GM18508 (cell line): ENCODE data around the gene TLE7.

ENCODE experiments used
- ATAC-seq: cut with Tn5 transposase; IDR thresholded peaks from one replicate; pipeline ENCODE4 v1.9.1; 2021; ENCODE audit warnings: moderate number of reproducible peaks; ENCODE audit not compliant: insufficient read depth, unreplicated experiment

The TLE7 gene

DNA sequence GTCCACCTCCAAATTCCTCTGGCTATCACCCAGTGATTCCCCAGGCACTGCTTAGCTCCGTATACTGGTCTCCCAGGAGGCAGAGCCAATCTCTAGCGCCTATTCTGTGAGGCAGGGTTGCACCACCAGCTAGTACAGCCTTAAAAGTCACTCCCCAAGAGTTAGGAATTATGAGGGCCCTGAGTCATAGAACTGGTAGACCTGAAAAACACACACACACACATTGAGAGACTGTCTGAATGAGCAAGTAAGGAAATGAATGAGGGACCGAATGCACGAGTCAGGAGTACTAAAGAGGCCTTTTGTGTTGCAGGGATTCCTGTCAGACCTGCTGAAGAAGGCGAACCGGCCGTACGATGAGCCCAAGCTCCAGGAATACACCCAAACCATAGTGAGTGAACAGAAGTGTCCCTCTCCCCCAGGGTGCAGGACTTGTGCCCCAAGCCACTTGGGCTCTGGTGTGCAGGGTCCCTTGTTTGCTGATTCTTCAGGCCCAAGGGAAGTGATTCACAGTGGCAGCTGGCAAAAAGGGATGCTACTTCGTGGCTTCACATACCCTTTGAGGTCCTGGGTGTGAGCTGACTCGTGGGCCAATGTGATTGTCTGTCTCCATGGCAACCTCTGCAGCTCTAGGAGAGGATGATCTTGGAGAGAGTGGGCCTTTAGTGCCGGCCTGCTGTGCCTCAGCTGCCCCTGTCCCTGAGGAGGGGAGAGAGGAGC, 58.6 kb downstream of the TLE7 start:
- ATAC-seq = no peak

DNA sequence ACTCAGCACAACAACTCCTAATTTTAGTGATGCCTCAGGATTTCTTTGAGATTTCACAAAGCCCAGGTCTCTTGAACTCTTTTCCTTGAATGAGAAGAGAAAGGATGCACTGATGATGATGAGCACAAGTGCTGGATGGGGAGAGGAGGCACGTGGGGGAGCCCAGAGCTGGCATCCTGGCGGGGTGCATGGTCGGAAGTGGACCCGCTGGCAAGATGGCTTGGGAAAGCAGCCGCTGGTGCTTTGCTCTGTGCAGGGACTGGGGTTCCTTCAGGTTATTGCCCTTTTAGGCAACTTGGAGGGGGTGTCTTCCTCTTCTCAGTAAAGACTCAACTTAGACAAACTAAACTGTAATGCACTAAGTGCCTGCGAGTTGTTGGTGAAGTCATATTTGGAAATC, 61.0 kb downstream of the TLE7 start:
- no peak for ATAC-seq
